NCI-H82 treated with DMSO at 0.1 percent for 48 hours (cell line): ENCODE results near the gene ATP2A3.

Experiments used
- DNase-seq: peaks from one replicate; lab custom pipeline; 2025; ENCODE audit not compliant: unreplicated experiment; lab: John Stamatoyannopoulos, UW

ATP2A3 gene

DNA sequence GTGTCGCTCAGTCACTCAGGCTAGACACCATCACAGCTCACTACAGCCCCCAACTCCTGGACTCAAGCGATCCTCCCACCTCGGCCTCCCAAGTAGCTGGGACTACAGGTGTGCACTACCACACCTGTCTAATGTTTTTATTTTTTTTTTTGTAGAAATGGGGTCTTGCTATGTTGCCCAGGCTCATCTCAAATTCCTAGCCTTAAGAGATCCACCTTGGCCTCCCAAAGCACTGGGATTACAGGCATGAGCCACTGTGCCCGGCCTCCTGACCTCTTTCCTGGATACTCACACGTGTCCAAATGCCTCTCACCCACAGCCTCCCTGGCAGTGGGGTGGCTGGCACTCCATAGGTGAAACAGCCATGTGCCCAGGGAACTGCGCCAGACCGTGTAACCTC, 88.9 kb downstream of the ATP2A3 start:
- DNase-seq, result no peak
